ENCODE measurements around the gene SLC17A9.

GRCh38 chr20:62947532-62948300 is 4.8 kb upstream of the SLC17A9 start:
- TF ChIP-seq POLR2A (IDR thresholded peaks at IDR 0.05) (no peak), CTCF (IDR thresholded peaks at IDR 0.05) (no peak)

Data from Peyer's patch (tissue), 4 donors.